Measurements from ENCODE around the gene TRIM29. TPM values are rescaled to one million over a fixed set of nuclear protein-coding genes. Genes with fewer than 3 reads are reported as not detected.

The TRIM29 gene
- total and polyA plus RNA-seq, 2 donors, result 19.4 to 92.0 TPM

DNA sequence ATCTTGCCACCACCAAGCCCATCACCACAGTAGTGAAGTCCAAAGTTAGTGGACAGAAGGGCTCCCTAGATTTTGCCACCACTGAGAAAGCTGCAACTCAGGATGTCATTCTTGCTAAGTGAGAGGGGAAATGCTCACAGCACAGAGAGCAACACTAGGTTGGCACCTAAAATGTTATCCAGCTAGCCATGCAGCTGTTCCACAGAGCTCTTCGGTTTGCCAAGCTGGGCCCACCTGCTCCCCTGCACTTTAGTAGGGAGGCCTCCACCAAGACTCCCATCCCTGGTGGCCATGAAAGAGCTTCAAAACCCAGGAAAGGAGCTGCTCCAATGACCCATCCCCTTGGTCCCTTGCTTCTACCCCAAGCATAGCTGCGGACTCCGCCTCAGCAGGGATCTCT lies 63.8 kb downstream of the TRIM29 start:
- Histone ChIP-seq H3K9me3 (ENCODE audit: control insufficient read depth in 2 of 2, insufficient read depth in 1 of 2, low read length in 1 of 2) (no peaks in the 10 kb centered on the region), H3K27ac (ENCODE audit: low read depth in 1 of 2, low read length in 1 of 2) (no peak overlapping the region), H3K4me1 (ENCODE audit: control insufficient read depth in 2 of 2, insufficient read depth in 2 of 2, low read length in 2 of 2) (no peaks in the 10 kb centered on the region), H3K36me3 (ENCODE audit: control insufficient read depth in 2 of 2, insufficient read depth in 2 of 2, low read length in 1 of 2) (no peaks in the 10 kb centered on the region), H3K4me3 (ENCODE audit: low read length in 2 of 2) (no peak overlapping the region), H3K27me3 (ENCODE audit: control insufficient read depth in 2 of 2, insufficient read depth in 1 of 2, low read length in 1 of 2) (no peaks in the 10 kb centered on the region)
- 97% methylated on average over 3 of the region's 3 CpGs for WGBS
- no peak for DNase-seq (ENCODE audit: low read depth in 6 of 9, low spot score in 9 of 9)

DNA sequence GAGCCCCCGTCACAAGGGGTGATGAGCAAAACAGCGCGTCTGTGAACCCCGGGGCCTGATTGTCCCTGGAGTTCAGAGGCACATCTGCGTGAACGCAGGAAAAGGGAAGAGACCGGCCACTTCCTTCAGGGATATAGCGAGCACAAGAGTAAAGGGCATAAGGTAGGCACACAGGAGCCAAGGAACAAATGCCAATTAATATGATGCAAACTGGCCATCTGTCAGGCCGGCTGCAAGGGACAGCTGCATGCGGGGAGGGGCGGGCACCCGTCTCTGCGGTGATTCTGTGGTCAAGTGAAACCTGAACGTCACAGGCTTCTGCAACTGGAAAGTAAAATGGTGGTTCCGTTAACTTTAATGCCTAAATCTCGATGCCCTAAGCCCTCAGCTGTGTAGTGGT lies 64.7 kb downstream of the TRIM29 start:
- H3K36me3 ChIP-seq (ENCODE audit: control insufficient read depth in 2 of 2, insufficient read depth in 2 of 2, low read length in 1 of 2), result no peaks in the 10 kb centered on the region
- H3K4me3 ChIP-seq (ENCODE audit: low read length in 2 of 2), result no peak overlapping the region
- H3K27me3 ChIP-seq (ENCODE audit: control insufficient read depth in 2 of 2, insufficient read depth in 1 of 2, low read length in 1 of 2), result peaks cover 0 to 3% of the 10 kb centered on the region in 2 donors
- WGBS, result 96% methylated on average over 16 of the region's 16 CpGs
- H3K9me3 ChIP-seq (ENCODE audit: control insufficient read depth in 2 of 2, insufficient read depth in 1 of 2, low read length in 1 of 2), result no peaks in the 10 kb centered on the region
- H3K27ac ChIP-seq (ENCODE audit: low read depth in 1 of 2, low read length in 1 of 2), result no peak overlapping the region
- H3K4me1 ChIP-seq (ENCODE audit: control insufficient read depth in 2 of 2, insufficient read depth in 2 of 2, low read length in 2 of 2), result no peaks in the 10 kb centered on the region
- DNase-seq (ENCODE audit: low read depth in 6 of 9, low spot score in 9 of 9), result no peak

DNA sequence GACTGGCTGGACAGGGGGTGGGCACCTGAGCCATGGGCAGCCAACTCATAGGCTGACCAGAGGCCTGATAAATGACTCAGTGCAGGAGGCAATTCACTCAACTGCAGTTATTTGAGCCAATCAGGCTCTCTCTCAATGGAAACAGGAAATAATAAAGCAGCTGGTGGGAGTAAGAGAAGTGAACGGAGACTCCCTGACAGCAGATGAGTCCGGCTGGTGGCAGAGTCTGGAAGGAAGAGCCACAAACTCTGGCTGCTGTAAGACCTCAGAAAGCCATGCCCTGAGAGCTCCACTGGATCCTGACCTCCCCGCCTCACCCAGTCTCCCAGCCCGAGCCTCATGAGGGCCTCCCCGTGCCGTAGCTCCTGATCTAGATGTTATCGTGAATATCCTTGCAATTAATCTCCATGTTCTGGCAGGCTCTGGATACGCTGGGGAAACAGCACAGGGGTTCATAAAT lies 69.8 kb downstream of the TRIM29 start:
- Histone ChIP-seq H3K27me3 (ENCODE audit: control insufficient read depth in 2 of 2, insufficient read depth in 1 of 2, low read length in 1 of 2) (peaks cover 0 to 4% of the 10 kb centered on the region in 2 donors), H3K4me3 (ENCODE audit: low read length in 2 of 2) (no peak overlapping the region), H3K27ac (ENCODE audit: low read depth in 1 of 2, low read length in 1 of 2) (no peak overlapping the region), H3K4me1 (ENCODE audit: control insufficient read depth in 2 of 2, insufficient read depth in 2 of 2, low read length in 2 of 2) (no peaks in the 10 kb centered on the region), H3K9me3 (ENCODE audit: control insufficient read depth in 2 of 2, insufficient read depth in 1 of 2, low read length in 1 of 2) (no peaks in the 10 kb centered on the region), H3K36me3 (ENCODE audit: control insufficient read depth in 2 of 2, insufficient read depth in 2 of 2, low read length in 1 of 2) (no peaks in the 10 kb centered on the region)
- no peak for DNase-seq (ENCODE audit: low read depth in 6 of 9, low spot score in 9 of 9)
- 12% methylated on average over 8 of the region's 8 CpGs for WGBS

DNA sequence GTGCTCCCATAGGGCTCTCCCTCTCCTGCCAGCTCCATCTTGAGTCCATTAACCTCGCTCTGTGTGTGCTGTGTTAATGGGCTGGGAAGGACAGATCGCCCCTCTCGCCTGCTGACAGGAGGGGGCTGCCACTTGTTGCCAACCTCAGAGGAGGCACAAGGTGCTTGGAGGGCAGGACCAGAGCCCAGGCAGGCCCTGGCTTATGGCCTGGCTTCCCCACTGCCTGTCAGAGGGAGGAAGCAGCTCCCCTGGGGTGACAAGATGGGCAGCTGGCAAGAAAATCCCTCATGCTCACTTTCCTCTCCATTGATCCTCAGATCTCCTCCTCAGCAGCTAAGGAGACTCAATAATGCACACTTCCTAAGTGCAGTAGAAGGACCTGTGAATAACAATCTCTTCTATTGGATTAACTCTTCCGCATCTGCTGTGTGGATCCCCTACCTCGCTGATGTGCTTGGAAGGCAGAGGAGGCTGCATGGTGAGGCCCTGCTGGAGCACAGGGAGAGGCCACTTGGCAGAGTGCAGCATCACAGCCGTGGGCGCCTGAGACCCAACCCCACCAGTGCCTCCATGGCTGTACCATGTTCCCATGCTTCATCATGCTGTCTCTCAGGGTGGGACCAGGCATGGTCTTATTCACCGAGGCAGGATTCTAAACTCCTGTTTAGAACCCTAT lies 70.3 kb downstream of the TRIM29 start:
- DNase-seq (ENCODE audit: low read depth in 6 of 9, low spot score in 9 of 9), result no peak
- Histone ChIP-seq H3K27ac (ENCODE audit: low read depth in 1 of 2, low read length in 1 of 2) (no peak overlapping the region), H3K9me3 (ENCODE audit: control insufficient read depth in 2 of 2, insufficient read depth in 1 of 2, low read length in 1 of 2) (no peaks in the 10 kb centered on the region), H3K4me1 (ENCODE audit: control insufficient read depth in 2 of 2, insufficient read depth in 2 of 2, low read length in 2 of 2) (no peaks in the 10 kb centered on the region), H3K4me3 (ENCODE audit: low read length in 2 of 2) (no peak overlapping the region), H3K36me3 (ENCODE audit: control insufficient read depth in 2 of 2, insufficient read depth in 2 of 2, low read length in 1 of 2) (no peaks in the 10 kb centered on the region), H3K27me3 (ENCODE audit: control insufficient read depth in 2 of 2, insufficient read depth in 1 of 2, low read length in 1 of 2) (peaks cover 0 to 5% of the 10 kb centered on the region in 2 donors)
- 72% methylated on average over 8 of the region's 8 CpGs for WGBS

DNA sequence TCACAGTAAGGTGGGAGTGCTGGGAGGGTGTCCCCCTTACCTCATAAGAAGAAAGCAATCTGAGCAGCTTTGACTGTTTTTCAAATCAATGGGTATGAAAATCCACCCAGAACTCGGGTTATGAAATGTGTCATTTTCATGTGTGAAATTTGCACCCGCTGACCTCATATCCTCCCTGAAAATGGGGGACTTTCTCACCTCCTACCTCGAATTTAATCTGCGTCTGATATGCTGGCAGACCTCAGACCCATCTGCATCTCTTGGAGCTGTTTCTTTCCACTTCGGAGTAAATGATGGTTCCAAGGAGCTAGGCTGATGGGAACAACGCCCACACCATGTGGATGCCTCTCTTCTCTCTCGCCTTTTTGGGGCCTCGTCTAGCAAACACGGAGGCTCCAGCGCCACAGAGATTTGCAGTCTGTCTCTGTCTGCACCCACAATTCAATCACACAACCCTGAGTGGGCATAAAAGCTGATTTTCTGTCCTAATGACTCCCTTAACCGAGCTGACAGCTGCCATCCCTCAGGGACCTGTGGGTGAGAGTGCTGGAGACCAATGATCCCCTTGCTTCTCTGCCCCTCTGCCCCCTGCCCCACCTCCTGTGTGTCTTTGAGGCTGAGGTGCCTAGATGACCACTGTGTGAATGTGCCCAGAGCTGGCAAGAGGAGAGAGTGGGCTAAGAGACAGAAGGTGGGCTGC lies 71.0 kb downstream of the TRIM29 start:
- Histone ChIP-seq H3K27me3 (ENCODE audit: control insufficient read depth in 2 of 2, insufficient read depth in 1 of 2, low read length in 1 of 2) (peaks cover 0 to 10% of the 10 kb centered on the region in 2 donors), H3K36me3 (ENCODE audit: control insufficient read depth in 2 of 2, insufficient read depth in 2 of 2, low read length in 1 of 2) (no peaks in the 10 kb centered on the region), H3K27ac (ENCODE audit: low read depth in 1 of 2, low read length in 1 of 2) (no peak overlapping the region), H3K9me3 (ENCODE audit: control insufficient read depth in 2 of 2, insufficient read depth in 1 of 2, low read length in 1 of 2) (no peaks in the 10 kb centered on the region), H3K4me3 (ENCODE audit: low read length in 2 of 2) (no peak overlapping the region), H3K4me1 (ENCODE audit: control insufficient read depth in 2 of 2, insufficient read depth in 2 of 2, low read length in 2 of 2) (no peaks in the 10 kb centered on the region)
- no peak for DNase-seq (ENCODE audit: low read depth in 6 of 9, low spot score in 9 of 9)
- WGBS, result 95% methylated on average over 11 of the region's 11 CpGs

DNA sequence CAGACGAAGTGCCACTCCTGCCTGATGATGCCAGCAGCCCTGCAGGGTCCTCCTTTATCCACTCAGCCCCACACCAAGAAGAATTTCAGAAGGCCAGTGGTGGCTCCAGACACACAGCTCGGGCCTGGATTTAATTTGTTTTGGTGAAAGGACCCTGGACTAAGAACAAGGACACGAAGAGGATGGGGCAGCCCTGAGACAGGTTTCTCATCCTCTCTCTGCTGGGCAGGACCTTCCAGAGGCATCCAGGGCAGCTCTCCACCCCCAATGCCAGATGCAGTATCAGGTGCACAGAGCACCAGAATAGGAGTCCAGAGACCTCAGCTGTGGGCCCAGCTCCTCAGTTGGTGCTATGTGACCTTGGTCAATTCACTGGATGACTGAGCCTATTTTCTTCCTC lies 72.0 kb downstream of the TRIM29 start:
- Histone ChIP-seq H3K4me1 (ENCODE audit: control insufficient read depth in 2 of 2, insufficient read depth in 2 of 2, low read length in 2 of 2) (no peaks in the 10 kb centered on the region), H3K27ac (ENCODE audit: low read depth in 1 of 2, low read length in 1 of 2) (no peak overlapping the region), H3K27me3 (ENCODE audit: control insufficient read depth in 2 of 2, insufficient read depth in 1 of 2, low read length in 1 of 2) (peaks cover 0 to 16% of the 10 kb centered on the region in 2 donors), H3K36me3 (ENCODE audit: control insufficient read depth in 2 of 2, insufficient read depth in 2 of 2, low read length in 1 of 2) (no peaks in the 10 kb centered on the region), H3K9me3 (ENCODE audit: control insufficient read depth in 2 of 2, insufficient read depth in 1 of 2, low read length in 1 of 2) (no peaks in the 10 kb centered on the region), H3K4me3 (ENCODE audit: low read length in 2 of 2) (no peak overlapping the region)
- WGBS, result 77% methylated on average over 3 of the region's 3 CpGs
- no peak for DNase-seq (ENCODE audit: low read depth in 6 of 9, low spot score in 9 of 9)

- no peaks in the 10 kb centered on the region for H3K4me1 ChIP-seq (ENCODE audit: control insufficient read depth in 2 of 2, insufficient read depth in 2 of 2, low read length in 2 of 2)
- no peaks in the 10 kb centered on the region for H3K9me3 ChIP-seq (ENCODE audit: control insufficient read depth in 2 of 2, insufficient read depth in 1 of 2, low read length in 1 of 2)
- no peak overlapping the region for H3K4me3 ChIP-seq (ENCODE audit: low read length in 2 of 2)
- 95% methylated on average over 4 of the region's 4 CpGs for WGBS
- no peak for DNase-seq (ENCODE audit: low read depth in 6 of 9, low spot score in 9 of 9)
- H3K27ac ChIP-seq (ENCODE audit: low read depth in 1 of 2, low read length in 1 of 2), result no peak overlapping the region
- peaks cover 0 to 16% of the 10 kb centered on the region in 2 donors for H3K27me3 ChIP-seq (ENCODE audit: control insufficient read depth in 2 of 2, insufficient read depth in 1 of 2, low read length in 1 of 2)
- no peaks in the 10 kb centered on the region for H3K36me3 ChIP-seq (ENCODE audit: control insufficient read depth in 2 of 2, insufficient read depth in 2 of 2, low read length in 1 of 2)
These were observed 72.7 kb downstream of the TRIM29 start for GRCh38 chr11:120065176-120065575.

GRCh38 chr11:120064341-120064740 lies 73.6 kb downstream of the TRIM29 start:
- H3K9me3 ChIP-seq (ENCODE audit: control insufficient read depth in 2 of 2, insufficient read depth in 1 of 2, low read length in 1 of 2), result no peaks in the 10 kb centered on the region
- H3K4me1 ChIP-seq (ENCODE audit: control insufficient read depth in 2 of 2, insufficient read depth in 2 of 2, low read length in 2 of 2), result no peaks in the 10 kb centered on the region
- no peaks in the 10 kb centered on the region for H3K36me3 ChIP-seq (ENCODE audit: control insufficient read depth in 2 of 2, insufficient read depth in 2 of 2, low read length in 1 of 2)
- peaks cover 0 to 16% of the 10 kb centered on the region in 2 donors for H3K27me3 ChIP-seq (ENCODE audit: control insufficient read depth in 2 of 2, insufficient read depth in 1 of 2, low read length in 1 of 2)
- no peak overlapping the region for H3K27ac ChIP-seq (ENCODE audit: low read depth in 1 of 2, low read length in 1 of 2)
- no peak overlapping the region for H3K4me3 ChIP-seq (ENCODE audit: low read length in 2 of 2)
- WGBS, result 95% methylated on average over 7 of the region's 7 CpGs
- no peak for DNase-seq (ENCODE audit: low read depth in 6 of 9, low spot score in 9 of 9)

GRCh38 chr11:120063686-120064340 lies 74.1 kb downstream of the TRIM29 start:
- no peaks in the 10 kb centered on the region for H3K4me1 ChIP-seq (ENCODE audit: control insufficient read depth in 2 of 2, insufficient read depth in 2 of 2, low read length in 2 of 2)
- WGBS, result 84% methylated on average over 7 of the region's 7 CpGs

More at GRCh38 chr11:120063686-120064340, 74.1 kb downstream of the TRIM29 start:
- H3K27me3 ChIP-seq (ENCODE audit: control insufficient read depth in 2 of 2, insufficient read depth in 1 of 2, low read length in 1 of 2), result peaks cover 0 to 16% of the 10 kb centered on the region in 2 donors
- H3K4me3 ChIP-seq (ENCODE audit: low read length in 2 of 2), result no peak overlapping the region
- H3K36me3 ChIP-seq (ENCODE audit: control insufficient read depth in 2 of 2, insufficient read depth in 2 of 2, low read length in 1 of 2), result no peaks in the 10 kb centered on the region
- H3K9me3 ChIP-seq (ENCODE audit: control insufficient read depth in 2 of 2, insufficient read depth in 1 of 2, low read length in 1 of 2), result no peaks in the 10 kb centered on the region
- no peak overlapping the region for H3K27ac ChIP-seq (ENCODE audit: low read depth in 1 of 2, low read length in 1 of 2)
- DNase-seq (ENCODE audit: low read depth in 6 of 9, low spot score in 9 of 9), result no peak

All from thymus (tissue), 11 donors.